HepG2 (cell line): ENCODE results near the gene PMPCB. TPM values are rescaled to one million over a fixed set of nuclear protein-coding genes. Genes with fewer than 3 reads are reported as not detected.

Source experiments
- ELF3 ChIP-seq: IDR thresholded peaks from 2 replicates; pipeline ENCODE4 v1.6.1; 2016; ENCODE audit warnings: missing genetic modification reagents, missing compliant biosample characterization
- NFKB2 ChIP-seq: sonication (generic); formaldehyde crosslinking; IDR thresholded peaks from 2 replicates; pipeline ENCODE4 v1.4.0; 2020; ENCODE audit warnings: missing genetic modification reagents, borderline replicate concordance
- NR1H2 ChIP-seq: sonication (generic); formaldehyde crosslinking; IDR thresholded peaks from 2 replicates; pipeline ENCODE4 v1.8.1; 2022; ENCODE audit warnings: low read depth, missing genetic modification reagents, borderline replicate concordance
- SATB2 ChIP-seq: sonication (generic); formaldehyde crosslinking; IDR thresholded peaks from 2 replicates; pipeline ENCODE4 v1.5.0; 2020; ENCODE audit warnings: missing genetic modification reagents
- SIN3B ChIP-seq: fragments of 150-350 bp; IDR thresholded peaks from 2 replicates; pipeline ENCODE4 v1.6.1; 2014; ENCODE audit warnings: low read length
- TBX3 ChIP-seq: fragments of 450-650 bp; IDR thresholded peaks from 2 replicates; pipeline ENCODE4 v1.6.1; 2017; ENCODE audit warnings: antibody characterized with exemption, mild to moderate bottlenecking, inconsistent platforms, borderline replicate concordance
- ZFP90 ChIP-seq: sonication (generic); formaldehyde crosslinking; IDR thresholded peaks from 2 replicates; pipeline ENCODE4 v1.8.0; 2022; ENCODE audit warnings: missing genetic modification reagents, mild to moderate bottlenecking, inconsistent platforms, borderline replicate concordance
- ZFY ChIP-seq: sonication (generic); formaldehyde crosslinking; IDR thresholded peaks from 2 replicates; pipeline ENCODE4 v1.4.0; 2020; ENCODE audit warnings: missing genetic modification reagents
- ZNF34 ChIP-seq: sonication (generic); formaldehyde crosslinking; IDR thresholded peaks from 2 replicates; pipeline ENCODE4 v1.4.0; 2020; ENCODE audit warnings: mild to moderate bottlenecking, missing genetic modification reagents, borderline replicate concordance
- polyA plus RNA-seq, 8 experiments: library from polyadenylated mRNA; depleted of rRNA in 3 of 8; stranded (reverse) in 7 of 8; unstranded in 1 of 8; fragments of >200 nt; fragmentation: Illumina TruSeq in 4 of 8; extraction: Trizol in 4 of 8; gene quantifications; 2 replicates each; pipeline versions ENCODE4 v1.2.1 to v1.2.3, GENCODE V29; 2011 to 2016; ENCODE audit warnings: low read depth in 4 of 8, missing spikeins in 1 of 8, mixed read lengths in 1 of 8; ENCODE audit not compliant: insufficient read depth in 1 of 8
- total RNA-seq, 5 experiments: library from RNA; depleted of rRNA; stranded (reverse); fragments of >200 nt; fragmentation: Illumina TruSeq; extraction: Trizol; gene quantifications; 2 replicates each; pipeline ENCODE4 v1.2.3, GENCODE V29; 2016; ENCODE audit warnings: low read depth in 1 of 5
- TF ChIP-seq, protein P1 (sequence below): sonication (generic); formaldehyde crosslinking; IDR thresholded peaks from 2 replicates; pipeline ENCODE4 v1.5.0; 2020; ENCODE audit warnings: mild to moderate bottlenecking, missing genetic modification reagents
- TF ChIP-seq, protein P2 (sequence below): IDR thresholded peaks from 2 replicates; pipeline ENCODE4 v1.6.1; 2018; ENCODE audit warnings: missing genetic modification reagents
- TF ChIP-seq, protein P3 (sequence below): sonication (generic); formaldehyde crosslinking; IDR thresholded peaks from 2 replicates; pipeline ENCODE4 v1.4.0; 2020; ENCODE audit warnings: mild to moderate bottlenecking, missing genetic modification reagents
- TF ChIP-seq, protein P4 (sequence below): sonication (generic); formaldehyde crosslinking; IDR thresholded peaks from 2 replicates; pipeline ENCODE4 v1.4.0; 2020; ENCODE audit warnings: mild to moderate bottlenecking, missing genetic modification reagents
- TF ChIP-seq, protein P5 (sequence below): sonication (generic); formaldehyde crosslinking; IDR thresholded peaks from 2 replicates; pipeline ENCODE4 v1.5.1; 2020; ENCODE audit warnings: mild to moderate bottlenecking, moderate library complexity, missing genetic modification reagents

PMPCB gene
- total and polyA plus RNA-seq, 2 of the 13 experiments (the other 11 are each of a cell fraction or from before 2014, with no cell fraction given), result 80.8 to 124 TPM

DNA sequence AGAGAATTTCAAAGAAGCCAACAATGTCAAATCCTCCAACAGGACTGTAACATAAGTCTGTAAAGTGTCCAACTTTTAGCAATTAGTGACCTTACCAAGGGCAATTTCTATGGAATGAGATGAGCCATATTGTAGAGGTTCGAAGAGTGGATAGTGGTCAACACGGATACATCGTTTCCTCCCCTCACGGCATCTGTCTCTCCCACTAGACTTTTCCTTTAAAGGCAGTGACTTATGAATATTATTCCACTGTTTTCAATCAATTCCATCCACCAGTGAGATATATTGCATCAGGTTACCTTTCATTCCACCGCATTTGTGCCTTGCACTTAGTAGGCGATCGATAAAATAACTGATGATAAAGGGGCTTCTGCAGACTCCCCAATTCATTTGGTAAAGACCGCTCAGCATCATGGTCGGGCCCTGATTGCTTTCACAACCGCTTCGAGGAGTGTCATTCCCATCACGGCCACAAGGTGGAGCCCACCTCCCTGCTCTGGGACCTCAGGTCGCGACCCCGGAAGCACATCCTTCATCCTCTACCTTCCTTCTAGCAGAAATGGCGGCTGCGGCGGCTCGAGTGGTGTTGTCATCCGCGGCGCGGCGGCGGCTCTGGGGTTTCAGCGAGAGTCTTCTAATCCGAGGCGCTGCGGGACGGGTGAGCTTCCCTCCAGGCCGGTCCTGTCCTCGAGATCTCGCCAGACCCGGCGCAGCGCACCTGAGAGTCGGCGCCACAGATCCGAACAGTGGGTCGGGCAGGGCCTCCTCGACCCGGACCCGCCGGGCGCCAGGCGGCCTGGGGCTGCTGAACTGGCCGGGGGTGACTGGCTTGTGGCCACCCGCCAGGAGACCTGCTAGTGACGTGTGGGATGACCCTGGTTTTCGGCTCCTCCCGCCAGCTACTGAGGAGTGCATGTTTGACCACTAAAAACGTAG is at the start of gene PMPCB (continued):
- TF ChIP-seq, protein P1, sequence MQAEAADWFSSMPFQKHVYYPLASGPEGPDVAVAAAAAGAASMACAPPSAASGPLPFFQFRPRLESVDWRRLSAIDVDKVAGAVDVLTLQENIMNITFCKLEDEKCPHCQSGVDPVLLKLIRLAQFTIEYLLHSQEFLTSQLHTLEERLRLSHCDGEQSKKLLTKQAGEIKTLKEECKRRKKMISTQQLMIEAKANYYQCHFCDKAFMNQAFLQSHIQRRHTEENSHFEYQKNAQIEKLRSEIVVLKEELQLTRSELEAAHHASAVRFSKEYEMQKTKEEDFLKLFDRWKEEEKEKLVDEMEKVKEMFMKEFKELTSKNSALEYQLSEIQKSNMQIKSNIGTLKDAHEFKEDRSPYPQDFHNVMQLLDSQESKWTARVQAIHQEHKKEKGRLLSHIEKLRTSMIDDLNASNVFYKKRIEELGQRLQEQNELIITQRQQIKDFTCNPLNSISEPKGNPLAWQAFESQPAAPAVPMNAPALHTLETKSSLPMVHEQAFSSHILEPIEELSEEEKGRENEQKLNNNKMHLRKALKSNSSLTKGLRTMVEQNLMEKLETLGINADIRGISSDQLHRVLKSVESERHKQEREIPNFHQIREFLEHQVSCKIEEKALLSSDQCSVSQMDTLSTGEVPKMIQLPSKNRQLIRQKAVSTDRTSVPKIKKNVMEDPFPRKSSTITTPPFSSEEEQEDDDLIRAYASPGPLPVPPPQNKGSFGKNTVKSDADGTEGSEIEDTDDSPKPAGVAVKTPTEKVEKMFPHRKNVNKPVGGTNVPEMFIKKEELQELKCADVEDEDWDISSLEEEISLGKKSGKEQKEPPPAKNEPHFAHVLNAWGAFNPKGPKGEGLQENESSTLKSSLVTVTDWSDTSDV (CRISPR knock-in tag), result peak; percentile 78; the same call in 1 of the 2 replicates
- TF ChIP-seq ZNF34 (CRISPR knock-in tag), result no peak
- peak; percentile 45; the same call in 1 of the 2 replicates for TF ChIP-seq NR1H2 (CRISPR knock-in tag)
- TF ChIP-seq ZFP90 (CRISPR knock-in tag), result peak; percentile 83
- peak; percentile 47; the same call in 1 of the 2 replicates for TF ChIP-seq SIN3B
- peak; percentile 97 for TF ChIP-seq ZFY (CRISPR knock-in tag)
- TF ChIP-seq, protein P2, sequence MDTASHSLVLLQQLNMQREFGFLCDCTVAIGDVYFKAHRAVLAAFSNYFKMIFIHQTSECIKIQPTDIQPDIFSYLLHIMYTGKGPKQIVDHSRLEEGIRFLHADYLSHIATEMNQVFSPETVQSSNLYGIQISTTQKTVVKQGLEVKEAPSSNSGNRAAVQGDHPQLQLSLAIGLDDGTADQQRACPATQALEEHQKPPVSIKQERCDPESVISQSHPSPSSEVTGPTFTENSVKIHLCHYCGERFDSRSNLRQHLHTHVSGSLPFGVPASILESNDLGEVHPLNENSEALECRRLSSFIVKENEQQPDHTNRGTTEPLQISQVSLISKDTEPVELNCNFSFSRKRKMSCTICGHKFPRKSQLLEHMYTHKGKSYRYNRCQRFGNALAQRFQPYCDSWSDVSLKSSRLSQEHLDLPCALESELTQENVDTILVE, result peak; percentile 58
- TF ChIP-seq SATB2, result 0 out of 2 replicates have a peak, but pooled peaks have one; percentile 27
- TF ChIP-seq NFKB2 (CRISPR knock-in tag), result peak; percentile 92
- TF ChIP-seq TBX3, result no peak
- TF ChIP-seq, protein P3, sequence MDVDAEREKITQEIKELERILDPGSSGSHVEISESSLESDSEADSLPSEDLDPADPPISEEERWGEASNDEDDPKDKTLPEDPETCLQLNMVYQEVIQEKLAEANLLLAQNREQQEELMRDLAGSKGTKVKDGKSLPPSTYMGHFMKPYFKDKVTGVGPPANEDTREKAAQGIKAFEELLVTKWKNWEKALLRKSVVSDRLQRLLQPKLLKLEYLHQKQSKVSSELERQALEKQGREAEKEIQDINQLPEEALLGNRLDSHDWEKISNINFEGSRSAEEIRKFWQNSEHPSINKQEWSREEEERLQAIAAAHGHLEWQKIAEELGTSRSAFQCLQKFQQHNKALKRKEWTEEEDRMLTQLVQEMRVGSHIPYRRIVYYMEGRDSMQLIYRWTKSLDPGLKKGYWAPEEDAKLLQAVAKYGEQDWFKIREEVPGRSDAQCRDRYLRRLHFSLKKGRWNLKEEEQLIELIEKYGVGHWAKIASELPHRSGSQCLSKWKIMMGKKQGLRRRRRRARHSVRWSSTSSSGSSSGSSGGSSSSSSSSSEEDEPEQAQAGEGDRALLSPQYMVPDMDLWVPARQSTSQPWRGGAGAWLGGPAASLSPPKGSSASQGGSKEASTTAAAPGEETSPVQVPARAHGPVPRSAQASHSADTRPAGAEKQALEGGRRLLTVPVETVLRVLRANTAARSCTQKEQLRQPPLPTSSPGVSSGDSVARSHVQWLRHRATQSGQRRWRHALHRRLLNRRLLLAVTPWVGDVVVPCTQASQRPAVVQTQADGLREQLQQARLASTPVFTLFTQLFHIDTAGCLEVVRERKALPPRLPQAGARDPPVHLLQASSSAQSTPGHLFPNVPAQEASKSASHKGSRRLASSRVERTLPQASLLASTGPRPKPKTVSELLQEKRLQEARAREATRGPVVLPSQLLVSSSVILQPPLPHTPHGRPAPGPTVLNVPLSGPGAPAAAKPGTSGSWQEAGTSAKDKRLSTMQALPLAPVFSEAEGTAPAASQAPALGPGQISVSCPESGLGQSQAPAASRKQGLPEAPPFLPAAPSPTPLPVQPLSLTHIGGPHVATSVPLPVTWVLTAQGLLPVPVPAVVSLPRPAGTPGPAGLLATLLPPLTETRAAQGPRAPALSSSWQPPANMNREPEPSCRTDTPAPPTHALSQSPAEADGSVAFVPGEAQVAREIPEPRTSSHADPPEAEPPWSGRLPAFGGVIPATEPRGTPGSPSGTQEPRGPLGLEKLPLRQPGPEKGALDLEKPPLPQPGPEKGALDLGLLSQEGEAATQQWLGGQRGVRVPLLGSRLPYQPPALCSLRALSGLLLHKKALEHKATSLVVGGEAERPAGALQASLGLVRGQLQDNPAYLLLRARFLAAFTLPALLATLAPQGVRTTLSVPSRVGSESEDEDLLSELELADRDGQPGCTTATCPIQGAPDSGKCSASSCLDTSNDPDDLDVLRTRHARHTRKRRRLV (CRISPR knock-in tag), result peak; percentile 82; the same call in 1 of the 2 replicates
- TF ChIP-seq, protein P4, sequence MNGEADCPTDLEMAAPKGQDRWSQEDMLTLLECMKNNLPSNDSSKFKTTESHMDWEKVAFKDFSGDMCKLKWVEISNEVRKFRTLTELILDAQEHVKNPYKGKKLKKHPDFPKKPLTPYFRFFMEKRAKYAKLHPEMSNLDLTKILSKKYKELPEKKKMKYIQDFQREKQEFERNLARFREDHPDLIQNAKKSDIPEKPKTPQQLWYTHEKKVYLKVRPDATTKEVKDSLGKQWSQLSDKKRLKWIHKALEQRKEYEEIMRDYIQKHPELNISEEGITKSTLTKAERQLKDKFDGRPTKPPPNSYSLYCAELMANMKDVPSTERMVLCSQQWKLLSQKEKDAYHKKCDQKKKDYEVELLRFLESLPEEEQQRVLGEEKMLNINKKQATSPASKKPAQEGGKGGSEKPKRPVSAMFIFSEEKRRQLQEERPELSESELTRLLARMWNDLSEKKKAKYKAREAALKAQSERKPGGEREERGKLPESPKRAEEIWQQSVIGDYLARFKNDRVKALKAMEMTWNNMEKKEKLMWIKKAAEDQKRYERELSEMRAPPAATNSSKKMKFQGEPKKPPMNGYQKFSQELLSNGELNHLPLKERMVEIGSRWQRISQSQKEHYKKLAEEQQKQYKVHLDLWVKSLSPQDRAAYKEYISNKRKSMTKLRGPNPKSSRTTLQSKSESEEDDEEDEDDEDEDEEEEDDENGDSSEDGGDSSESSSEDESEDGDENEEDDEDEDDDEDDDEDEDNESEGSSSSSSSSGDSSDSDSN (CRISPR knock-in tag), result peak; percentile 97
- TF ChIP-seq, protein P5, sequence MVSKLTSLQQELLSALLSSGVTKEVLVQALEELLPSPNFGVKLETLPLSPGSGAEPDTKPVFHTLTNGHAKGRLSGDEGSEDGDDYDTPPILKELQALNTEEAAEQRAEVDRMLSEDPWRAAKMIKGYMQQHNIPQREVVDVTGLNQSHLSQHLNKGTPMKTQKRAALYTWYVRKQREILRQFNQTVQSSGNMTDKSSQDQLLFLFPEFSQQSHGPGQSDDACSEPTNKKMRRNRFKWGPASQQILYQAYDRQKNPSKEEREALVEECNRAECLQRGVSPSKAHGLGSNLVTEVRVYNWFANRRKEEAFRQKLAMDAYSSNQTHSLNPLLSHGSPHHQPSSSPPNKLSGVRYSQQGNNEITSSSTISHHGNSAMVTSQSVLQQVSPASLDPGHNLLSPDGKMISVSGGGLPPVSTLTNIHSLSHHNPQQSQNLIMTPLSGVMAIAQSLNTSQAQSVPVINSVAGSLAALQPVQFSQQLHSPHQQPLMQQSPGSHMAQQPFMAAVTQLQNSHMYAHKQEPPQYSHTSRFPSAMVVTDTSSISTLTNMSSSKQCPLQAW, result peak; percentile 93
- peak; percentile 93 for TF ChIP-seq ELF3 (CRISPR knock-in tag)
